Adrenal gland (tissue), 12 donors: ENCODE data around the gene NNMT. TPM values are rescaled to one million over a fixed set of nuclear protein-coding genes. Genes with fewer than 3 reads are reported as not detected.

Experiments used
- DNase-seq, 7 donors: peaks; one replicate each; pipeline ENCODE4 v3.0.0-alpha.2; 2019 to 2020
- H3K27ac ChIP-seq, 5 donors: fragments of 200-600 bp; sonication (generic) in 4 of 5; 1 replicate in 3 of 5; 2 replicates in 2 of 5; pipeline versions ENCODE4 v1.5.1 to v1.8.0; 2016 to 2020; ENCODE audit warnings: mild to moderate bottlenecking in 1 of 5
- H3K27me3 ChIP-seq: fragments of 200-600 bp; 2 replicates; pipeline ENCODE4 v1.8.0; 2021
- H3K36me3 ChIP-seq, 2 donors: fragments of 200-600 bp; replicated peaks in 1 of 2; 1 replicate in 1 of 2; 2 replicates in 1 of 2; pipeline versions ENCODE4 v1.5.1 to v1.8.0; 2018 to 2022
- H3K4me1 ChIP-seq, 2 donors: fragments of 200-600 bp; replicated peaks in 1 of 2; 1 replicate in 1 of 2; 2 replicates in 1 of 2; pipeline versions ENCODE4 v1.5.1 to v1.8.0; 2018 to 2021
- H3K4me3 ChIP-seq, 4 donors: fragments of 200-600 bp; sonication (generic) in 3 of 4; one replicate each; pipeline ENCODE4 v1.5.1; 2016 to 2018
- H3K9me3 ChIP-seq, 3 donors: fragments of 200-600 bp; sonication (generic) in 1 of 3; replicated peaks in 1 of 3; 1 replicate in 2 of 3; 2 replicates in 1 of 3; pipeline versions ENCODE4 v1.5.1 to v1.8.0; 2016 to 2021
- CTCF ChIP-seq, 6 experiments: fragments of 450-650 bp in 4 of 6; fragments of 200-600 bp in 2 of 6; sonication (generic) in 1 of 6; IDR thresholded peaks; 1 replicate in 5 of 6; 2 replicates in 1 of 6; pipeline versions ENCODE4 v1.5.1 to v1.8.0; 2016 to 2021; ENCODE audit warnings: antibody characterized with exemption in 6 of 6, mild to moderate bottlenecking in 2 of 6, moderate library complexity in 1 of 6
- POLR2A ChIP-seq, 2 donors: fragments of 450-650 bp; IDR thresholded peaks; one replicate each; pipeline ENCODE4 v1.6.1; 2017; ENCODE audit warnings: antibody characterized with exemption in 2 of 2, mild to moderate bottlenecking in 2 of 2, moderate library complexity in 1 of 2
- WGBS, 4 donors: extraction: QIAGEN DNeasy Blood & Tissue Kit in 2 of 4; methylation state at CpG; one replicate each; pipeline versions ENCODE4 v1.1.5 to v1.1.7; 2013 to 2017; 5-methylcytosine and 5-hydroxymethylcytosine counted together
- intact Hi-C, 2 donors: fragments of 100-400 bp; cut with DNase I; formaldehyde crosslinking; loops; one replicate each; pipeline versions ENCODE4 v1.14.1 to v1.15.0; 2022 to 2023
- polyA plus RNA-seq, 3 donors: library from polyadenylated mRNA; stranded (reverse); fragments of 200-250 nt in 2 of 3; fragments of 350-450 nt in 1 of 3; fragmentation: Illumina TruSeq in 1 of 3; extraction: RNeasy Lipid Tissue Mini Kit (QIAGEN cat#74804) in 1 of 3; gene quantifications; one replicate each; pipeline ENCODE4 v1.2.3, GENCODE V29; 2013 to 2014
- total RNA-seq, 9 donors: library from RNA; depleted of rRNA in 4 of 9; stranded (reverse); fragments of >200 nt in 4 of 9; fragments of 120-200 nt in 1 of 9; fragmentation: NEBNext Ultra II Directional in 1 of 9; extraction: Animal tissue kit (Norgen Biotek cat#: 25700) in 1 of 9; gene quantifications; one replicate each; pipeline versions ENCODE4 v1.1.0 to v1.2.4, GENCODE V29; 2013 to 2023
- donor health status: healthy with polysubstance abuse.
- donor health status: Bipolar disorder and iron deficiency.
- donor health status: DM: yes; HTN: yes; CAD: no.
- donor health status: DM: no; HTN: no; CAD: no.
- donor health status: DM: no; HTN: no; CAD: no.
- donor health status: DM: yes; HTN: yes; CAD: no.

NNMT gene
- total and polyA plus RNA-seq, 12 donors: 0.94 to 354 (median 77.4) TPM

GRCh38 chr11:114260077-114260476 is 36.1 kb upstream of the NNMT start:
- no peak for DNase-seq
- Histone ChIP-seq H3K27me3 (no peaks in the 10 kb centered on the region), H3K4me3 (no peak overlapping the region), H3K27ac (peak overlapping the region in 3 of 5 donors; percentile 9 to 49 (median 16)), H3K36me3 (no peaks in the 10 kb centered on the region), H3K4me1 (peaks cover 30 to 41% of the 10 kb centered on the region in 2 donors), H3K9me3 (no peaks in the 10 kb centered on the region)
- no peak for TF ChIP-seq CTCF (IDR thresholded peaks at IDR 0.05)
- no peak for TF ChIP-seq POLR2A (IDR thresholded peaks at IDR 0.05)
- 83 to 87% (median 84%) methylated on average over 6 of the region's 6 CpGs for WGBS, 4 donors
- intact Hi-C loops: loop anchor here (2.0 to 5.0 kb wide), 5 partner anchors 78 to 363 kb away; no protein-coding TSS in a partner anchor

- no peaks in the 10 kb centered on the region for H3K36me3 ChIP-seq
- no peak for TF ChIP-seq POLR2A (IDR thresholded peaks at IDR 0.05)
- no peak for TF ChIP-seq CTCF (IDR thresholded peaks at IDR 0.05)
- no peaks in the 10 kb centered on the region for H3K27me3 ChIP-seq
- H3K9me3 ChIP-seq: no peaks in the 10 kb centered on the region
- no peak overlapping the region for H3K4me3 ChIP-seq
- peak overlapping the region in 3 of 5 donors; percentile 9 to 49 (median 16) for H3K27ac ChIP-seq
- intact Hi-C loops: loop anchor here (2.0 to 5.0 kb wide), 5 partner anchors 78 to 363 kb away; no protein-coding TSS in a partner anchor
- peaks cover 30 to 41% of the 10 kb centered on the region in 2 donors for H3K4me1 ChIP-seq
- DNase-seq: no peak
- WGBS, 4 donors: 53 to 75% (median 55%) methylated on average over 6 to 9 of the region's 9 CpGs
Measured at GRCh38 chr11:114260483-114260882, 35.7 kb upstream of the NNMT start.

- H3K27me3 ChIP-seq: no peaks in the 10 kb centered on the region
- no peaks in the 10 kb centered on the region for H3K36me3 ChIP-seq
- no peak for DNase-seq
- 63 to 70% (median 65%) methylated on average over 7 of the region's 7 CpGs for WGBS, 4 donors
- H3K27ac ChIP-seq: peak overlapping the region in 1 of 5 donors; percentile 23
- no peak overlapping the region for H3K4me3 ChIP-seq
- H3K9me3 ChIP-seq: no peaks in the 10 kb centered on the region
- peaks cover 23 to 38% of the 10 kb centered on the region in 2 donors for H3K4me1 ChIP-seq
- TF ChIP-seq POLR2A (IDR thresholded peaks at IDR 0.05) (no peak), CTCF (IDR thresholded peaks at IDR 0.05) (no peak)
- intact Hi-C loops: loop anchor here (2.0 to 5.0 kb wide), 5 partner anchors 79 to 364 kb away; no protein-coding TSS in a partner anchor
Measured at GRCh38 chr11:114261791-114262190, 34.4 kb upstream of the NNMT start.

GRCh38 chr11:114262681-114263512 is 33.3 kb upstream of the NNMT start:
- 21 to 24% (median 22%) methylated on average over 9 of the region's 9 CpGs for WGBS, 4 donors

More at GRCh38 chr11:114262681-114263512, 33.3 kb upstream of the NNMT start:
- Histone ChIP-seq H3K4me3 (no peak overlapping the region), H3K4me1 (peaks cover 13 to 28% of the 10 kb centered on the region in 2 donors), H3K9me3 (no peaks in the 10 kb centered on the region), H3K27ac (peak overlapping the region in 1 of 5 donors; percentile 38), H3K27me3 (no peaks in the 10 kb centered on the region), H3K36me3 (no peaks in the 10 kb centered on the region)
- intact Hi-C loops: loop anchor here (5.0 kb wide), 4 partner anchors 81 to 366 kb away; no protein-coding TSS in a partner anchor
- peak in 6 of 7 donors; percentile 57 to 82 (median 64) for DNase-seq
- TF ChIP-seq POLR2A (IDR thresholded peaks at IDR 0.05): no peak
- peak; percentile 28 to 76 (median 68) for TF ChIP-seq CTCF (IDR thresholded peaks at IDR 0.05)
